Activated naive CD4-positive, alpha-beta T cell treated with anti-CD3 and anti-CD28 coated beads, Interleukin-2, amount 50 U/mL, for 72 hours (primary cell): ENCODE measurements around the gene ZNF644. TPM values are rescaled to one million over a fixed set of nuclear protein-coding genes. Genes with fewer than 3 reads are reported as not detected.
"Not testable (repeated sequence)": the region's sequence is repeated elsewhere in the genome, so short reads cannot be mapped to it uniquely, and the experiment has no call there.

Experiments used
- ATAC-seq, 2 donors: fragments of 150-1000 bp; cut with Tn5 transposase; 2 replicates each; pipeline ENCODE4 v1.10.0; 2021; ENCODE audit warnings: mild to moderate bottlenecking in 2 of 2, moderate library complexity in 2 of 2
- DNase-seq, 2 donors: peaks; one replicate each; pipeline ENCODE4 v3.0.0; 2021 to 2022; ENCODE audit warnings: low spot score in 2 of 2
- H3K27ac Mint-ChIP-seq, 2 donors: one replicate each; pipeline ENCODE4 v1.8.0; 2022; ENCODE audit warnings: mild to moderate bottlenecking in 2 of 2, mixed read lengths in 2 of 2
- H3K36me3 Mint-ChIP-seq, 2 donors: one replicate each; pipeline ENCODE4 v1.8.0; 2022; ENCODE audit warnings: mixed read lengths in 2 of 2
- H3K9me3 Mint-ChIP-seq, 2 donors: one replicate each; pipeline ENCODE4 v1.8.0; 2022; ENCODE audit warnings: mixed read lengths in 2 of 2
- total RNA-seq, 2 donors: library from RNA; stranded (reverse); gene quantifications; one replicate each; pipeline ENCODE4 v1.2.3, GENCODE V29; 2022

The ZNF644 gene
- 10 to 100 TPM; 50.6 to 72.5 TPM for total RNA-seq

DNA sequence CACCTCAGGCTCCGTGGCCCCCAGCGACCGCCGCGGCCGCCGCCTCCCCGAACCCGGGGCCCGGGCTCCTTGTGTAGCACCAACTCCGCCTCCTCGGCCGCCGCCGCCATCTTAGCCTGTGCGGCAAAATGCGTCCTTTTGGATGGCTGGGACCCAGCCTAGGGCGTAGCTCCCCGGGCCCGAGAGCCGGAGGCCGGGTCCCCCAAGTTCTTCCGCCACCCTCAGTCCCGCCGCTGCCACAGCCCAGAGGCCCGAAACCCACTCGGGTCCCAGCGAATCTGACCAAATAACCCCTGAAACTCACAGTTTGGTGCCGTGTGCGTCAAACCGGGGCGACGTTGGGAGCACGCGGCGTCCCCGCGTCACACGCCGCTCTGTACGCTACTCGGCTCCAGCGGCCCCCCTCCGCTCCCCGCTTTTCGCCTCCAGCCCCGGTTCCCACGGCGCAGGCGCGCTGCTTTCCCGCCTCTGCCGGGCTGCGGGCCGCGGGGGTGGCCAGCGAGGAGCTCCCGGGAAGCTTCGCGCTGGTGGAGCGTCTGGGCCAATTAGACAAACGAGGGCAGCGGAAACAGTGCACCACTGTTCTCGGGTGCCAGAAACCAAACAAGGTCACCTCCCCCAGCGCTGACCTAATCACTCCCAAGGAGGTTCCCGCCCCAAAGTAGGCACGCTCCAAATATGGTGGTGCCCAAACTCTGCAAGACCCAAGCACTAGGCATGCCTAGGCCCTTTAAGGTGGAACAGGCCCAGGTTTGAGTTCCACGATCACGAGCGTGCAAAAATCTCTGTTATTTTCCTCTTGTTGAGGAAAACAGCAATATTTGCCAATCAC is at the start of gene ZNF644:
TSS of gene ZNF644 (minus strand) at position 350 of the 832 bp plus-strand sequence. CDS start 39,682 bp downstream, outside the sequence.
- peaks cover 4 to 7% of the 10 kb centered on the region in 2 donors for H3K9me3 Mint-ChIP-seq
- ATAC-seq (peak; percentile 88 to 90), DNase-seq (peak; percentile 90 to 95)
- peaks cover 9 to 26% of the 10 kb centered on the region in 2 donors for H3K36me3 Mint-ChIP-seq
- peak within 1 kb of the TSS; percentile 98 for H3K27ac Mint-ChIP-seq

DNA sequence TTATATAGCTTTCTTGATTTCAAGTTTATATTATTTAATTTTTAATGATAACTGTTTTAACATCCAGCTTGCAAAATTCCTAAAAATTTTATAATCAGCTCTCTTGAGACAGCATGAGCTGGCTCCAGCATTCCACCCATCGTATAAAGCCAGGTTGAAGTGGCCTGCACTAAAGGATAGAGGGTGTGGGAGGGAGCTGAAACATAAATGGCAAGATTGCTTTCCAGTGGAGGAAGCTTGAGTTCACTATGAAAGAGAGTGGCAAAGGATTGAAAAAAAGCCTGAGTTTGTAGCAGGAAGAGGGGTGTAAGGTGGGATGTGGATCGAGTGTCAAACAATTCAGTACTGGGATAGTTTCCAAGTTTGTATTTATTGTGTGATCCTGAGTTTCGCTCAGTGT is 48.5 kb upstream of the ZNF644 start:
- no peak overlapping the region for H3K27ac Mint-ChIP-seq
- no peak for DNase-seq
- no peak for ATAC-seq
- H3K9me3 Mint-ChIP-seq: no peaks in the 10 kb centered on the region
- H3K36me3 Mint-ChIP-seq: no peaks in the 10 kb centered on the region

DNA sequence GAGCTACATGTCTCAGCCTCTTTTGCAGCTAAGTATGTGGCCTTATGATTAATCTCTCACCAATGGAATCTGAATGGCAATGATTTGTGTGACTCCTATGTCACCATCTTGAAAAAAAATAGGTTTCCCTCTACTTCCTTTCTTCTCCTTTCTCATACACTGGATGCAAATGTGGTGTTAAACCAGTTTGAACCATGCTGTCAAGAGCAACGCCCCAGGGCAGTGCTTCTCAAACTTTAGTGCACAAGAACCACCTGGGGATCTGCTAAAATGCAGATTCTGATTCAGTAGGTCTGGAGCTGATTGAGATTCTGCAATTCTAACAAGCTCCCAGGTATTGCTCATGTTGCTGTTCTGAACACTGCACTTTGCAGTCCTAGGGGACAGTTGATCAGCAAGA is 44.7 kb upstream of the ZNF644 start:
- peaks cover 4 to 10% of the 10 kb centered on the region in 2 donors for H3K9me3 Mint-ChIP-seq
- ATAC-seq: no peak
- H3K27ac Mint-ChIP-seq: no peak overlapping the region

DNA sequence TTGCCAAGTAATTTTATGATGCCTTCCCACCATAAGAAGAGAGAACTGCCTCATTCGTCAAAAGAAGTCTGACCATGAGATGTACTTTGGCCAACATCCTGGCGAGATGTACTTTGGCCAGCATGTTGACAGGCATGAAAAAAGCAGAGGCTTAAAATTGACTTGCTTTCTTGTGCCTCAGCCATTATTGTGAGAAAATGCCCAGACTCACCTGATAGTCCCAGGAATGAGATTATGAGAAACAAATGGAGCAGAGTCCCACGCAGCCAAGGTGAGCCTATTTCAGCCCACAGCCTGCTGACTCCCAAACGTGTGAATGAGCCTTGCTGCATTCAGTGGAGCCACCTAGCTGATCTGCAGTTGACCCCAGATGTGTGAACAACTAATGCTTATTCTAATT is 43.5 kb upstream of the ZNF644 start:
- H3K27ac Mint-ChIP-seq: no peak overlapping the region
- DNase-seq (no peak), ATAC-seq (no peak)
- peaks cover 9 to 12% of the 10 kb centered on the region in 2 donors for H3K36me3 Mint-ChIP-seq
- peaks cover 9 to 16% of the 10 kb centered on the region in 2 donors for H3K9me3 Mint-ChIP-seq

More for the DNA sequence above, 44.7 kb upstream of the ZNF644 start:
- peaks cover 9 to 12% of the 10 kb centered on the region in 2 donors for H3K36me3 Mint-ChIP-seq
- no peak for DNase-seq

DNA sequence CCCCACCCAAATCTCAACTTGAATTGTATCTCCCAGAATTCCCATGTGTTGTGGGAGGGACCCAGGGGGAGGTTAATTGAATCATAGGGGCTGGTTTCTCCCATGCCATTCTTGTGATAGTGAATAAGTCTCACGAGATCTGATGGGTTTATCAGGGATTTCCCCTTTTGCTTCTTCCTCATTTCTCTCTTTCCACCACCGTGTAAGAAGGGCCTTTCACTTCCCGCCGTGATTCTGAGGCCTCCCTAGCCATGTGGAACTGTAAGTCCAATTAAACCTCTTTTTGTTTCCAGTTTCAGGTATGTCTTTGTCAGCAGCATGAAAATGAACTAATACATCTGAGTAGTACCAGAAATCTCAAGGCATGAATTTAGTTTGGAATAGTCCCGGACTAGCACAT is 41.6 kb upstream of the ZNF644 start:
- H3K27ac Mint-ChIP-seq, ATAC-seq, DNase-seq: not testable (repeated sequence)
- Mint-ChIP-seq H3K9me3 (peaks cover 9 to 16% of the 10 kb centered on the region in 2 donors), H3K36me3 (peaks cover 9 to 12% of the 10 kb centered on the region in 2 donors)

DNA sequence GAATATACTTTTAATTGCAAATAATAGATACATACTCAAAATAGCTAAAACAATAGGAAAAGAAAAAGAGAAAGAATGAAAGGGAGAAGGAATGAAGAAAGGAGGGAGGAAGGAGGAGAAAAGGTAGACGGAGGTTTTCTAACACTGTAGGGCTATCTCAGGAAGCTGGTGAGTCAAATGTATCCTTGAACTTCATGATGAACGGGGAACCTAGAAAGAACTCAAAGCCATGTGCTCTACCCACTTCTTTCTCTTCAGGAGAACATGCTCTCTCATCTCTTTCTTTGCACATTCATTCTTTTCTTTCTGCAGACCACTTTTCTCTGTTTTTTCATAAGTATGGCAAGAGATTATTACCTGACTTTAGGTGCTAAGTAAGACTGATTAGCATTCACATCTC is 37.3 kb upstream of the ZNF644 start:
- peaks cover 9 to 14% of the 10 kb centered on the region in 2 donors for H3K9me3 Mint-ChIP-seq

DNA sequence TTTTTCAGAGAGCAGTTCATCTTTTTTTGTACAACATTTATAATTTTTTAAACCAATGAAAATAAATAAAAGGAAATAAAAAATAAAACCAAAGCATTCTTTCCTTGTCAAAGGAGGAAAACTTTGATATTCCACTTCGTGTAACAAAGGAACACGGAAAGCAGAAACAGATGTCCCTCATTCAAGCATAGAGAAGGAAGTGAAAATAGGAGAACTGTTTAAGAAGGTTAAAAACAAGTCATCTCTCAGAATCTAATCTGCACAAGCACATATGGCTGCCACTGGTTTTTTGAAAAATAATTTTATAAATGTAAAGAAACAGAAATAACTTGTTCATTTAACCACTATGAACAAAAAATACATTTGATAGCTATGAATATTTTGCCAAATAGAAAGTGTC is 35.9 kb upstream of the ZNF644 start:
- DNase-seq (no peak), ATAC-seq (no peak)
- Mint-ChIP-seq H3K9me3 (peaks cover 5 to 6% of the 10 kb centered on the region in 2 donors), H3K27ac (no peak overlapping the region), H3K36me3 (no peaks in the 10 kb centered on the region)

More for the DNA sequence above, 37.3 kb upstream of the ZNF644 start:
- no peak for ATAC-seq
- H3K36me3 Mint-ChIP-seq: peaks cover 8 to 9% of the 10 kb centered on the region in 2 donors
- DNase-seq: no peak
- no peak overlapping the region for H3K27ac Mint-ChIP-seq

DNA sequence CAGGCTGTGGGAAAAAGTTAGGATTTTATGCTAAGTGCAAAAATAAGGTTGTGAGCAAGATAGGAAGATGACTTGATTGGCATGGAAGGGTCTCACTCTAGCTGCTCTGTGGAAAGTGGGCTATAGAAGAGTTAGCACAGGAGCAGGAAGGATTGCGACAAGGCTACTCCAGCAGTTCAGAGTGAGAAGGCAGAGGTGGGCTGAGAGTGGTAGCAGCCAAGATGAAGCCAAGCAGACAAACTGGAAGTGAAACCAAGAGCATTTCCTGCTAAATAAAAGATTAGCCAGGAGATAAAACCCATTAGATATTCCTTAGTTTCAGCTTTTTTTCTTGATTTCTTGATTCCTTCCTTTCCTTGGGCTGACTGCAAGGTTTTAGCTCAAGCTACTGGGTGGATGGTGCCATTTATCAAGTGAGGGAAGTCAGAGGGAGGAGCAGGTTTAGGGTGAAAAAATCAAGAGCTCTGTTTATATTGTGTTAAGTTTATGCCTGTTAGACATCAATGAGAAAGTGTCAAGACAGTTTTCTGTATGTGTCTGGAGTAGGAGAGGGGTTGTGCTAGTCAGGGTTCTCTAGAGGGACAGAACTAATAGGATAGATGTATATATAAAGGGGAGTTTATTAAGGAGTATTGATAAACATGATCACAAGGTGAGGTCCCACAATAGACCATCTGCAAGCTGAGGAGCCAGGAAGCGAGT is 33.1 kb upstream of the ZNF644 start:
- Mint-ChIP-seq H3K36me3 (no peaks in the 10 kb centered on the region), H3K9me3 (no peaks in the 10 kb centered on the region), H3K27ac (no peak overlapping the region)
- DNase-seq (no peak), ATAC-seq (no peak)

DNA sequence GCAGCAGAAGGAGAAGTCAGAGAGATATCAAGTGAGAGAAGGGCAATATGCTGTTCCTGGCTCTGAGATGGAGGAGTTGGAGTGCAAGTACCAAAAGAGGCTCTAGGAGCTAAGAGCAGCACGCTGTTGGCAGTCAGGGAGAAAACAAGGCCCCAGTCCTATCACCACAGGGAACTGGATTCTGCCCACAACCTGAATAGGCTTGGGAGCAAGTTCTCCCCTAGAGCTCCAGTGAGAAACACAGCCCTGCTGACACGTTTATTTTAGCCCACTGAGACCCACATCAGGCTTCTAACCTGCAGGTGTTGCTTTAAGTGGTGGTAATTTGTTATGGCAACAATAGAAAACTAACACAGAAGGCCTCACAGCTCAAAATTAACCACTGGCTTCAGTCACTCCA is 31.8 kb upstream of the ZNF644 start:
- no peak for DNase-seq
- H3K9me3 Mint-ChIP-seq: no peaks in the 10 kb centered on the region
- no peaks in the 10 kb centered on the region for H3K36me3 Mint-ChIP-seq
- no peak for ATAC-seq
- H3K27ac Mint-ChIP-seq: no peak overlapping the region

DNA sequence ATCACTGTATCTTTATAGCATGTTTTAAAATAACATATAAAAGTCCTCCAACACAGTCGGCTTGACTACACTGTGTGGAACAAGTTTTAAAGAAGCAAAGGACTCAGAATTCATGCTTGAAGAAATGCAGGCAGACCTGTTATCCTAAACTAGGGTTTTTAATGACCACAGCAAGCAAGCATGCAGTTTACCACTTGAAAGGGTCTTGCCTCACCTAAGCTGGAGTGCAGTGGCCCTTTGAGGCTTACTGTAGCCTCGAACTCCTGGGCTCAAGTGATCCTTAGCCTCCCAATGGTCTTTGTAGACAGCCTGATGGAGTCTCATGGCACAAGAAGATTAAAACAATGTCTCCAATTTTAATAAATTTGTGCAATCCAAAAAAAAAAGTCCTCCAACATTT is 27.7 kb upstream of the ZNF644 start:
- DNase-seq, H3K27ac Mint-ChIP-seq, H3K9me3 Mint-ChIP-seq, ATAC-seq, H3K36me3 Mint-ChIP-seq: not testable (repeated sequence)

DNA sequence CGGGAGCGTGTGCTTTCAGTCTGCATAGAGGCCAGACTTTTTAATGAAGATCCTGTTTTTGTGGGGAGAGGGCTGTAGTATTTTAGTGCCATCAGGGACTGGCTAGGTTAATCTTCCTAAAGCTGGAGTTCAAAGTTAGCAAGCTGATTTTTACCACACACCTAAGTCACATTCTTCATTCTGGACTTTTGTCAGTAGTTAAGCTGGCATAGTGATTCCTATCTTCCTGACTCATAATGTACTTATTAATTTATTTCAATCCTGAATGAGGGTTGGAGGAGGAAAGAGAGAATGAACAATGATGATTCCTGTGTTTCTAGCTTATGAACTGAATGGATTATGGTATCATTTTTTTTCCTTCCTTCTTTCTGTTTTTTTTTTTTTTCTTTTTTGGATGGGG is 24.9 kb upstream of the ZNF644 start:
- Mint-ChIP-seq H3K27ac (no peak overlapping the region), H3K9me3 (no peaks in the 10 kb centered on the region), H3K36me3 (no peaks in the 10 kb centered on the region)
- no peak for ATAC-seq
- DNase-seq: no peak

DNA sequence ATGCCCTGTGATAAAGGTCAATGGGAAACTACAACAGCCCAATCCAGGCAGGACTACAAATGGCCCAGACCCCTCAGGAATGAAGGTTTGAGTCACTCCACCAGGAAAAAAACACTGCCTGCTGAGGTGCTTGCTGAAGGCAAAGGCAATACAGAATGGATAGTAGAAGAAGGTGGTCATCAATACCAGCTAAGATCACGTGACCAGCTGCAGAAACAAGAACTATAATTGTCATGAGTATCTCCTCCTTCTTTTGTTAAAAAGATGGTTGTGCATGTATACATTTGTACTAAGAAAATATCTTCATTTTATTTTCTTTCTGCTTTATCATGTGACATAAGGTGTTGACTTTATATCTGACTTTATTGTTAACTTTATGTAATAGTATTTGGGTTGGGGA is 23.4 kb upstream of the ZNF644 start:
- no peak for ATAC-seq
- H3K27ac Mint-ChIP-seq: no peak overlapping the region

DNA sequence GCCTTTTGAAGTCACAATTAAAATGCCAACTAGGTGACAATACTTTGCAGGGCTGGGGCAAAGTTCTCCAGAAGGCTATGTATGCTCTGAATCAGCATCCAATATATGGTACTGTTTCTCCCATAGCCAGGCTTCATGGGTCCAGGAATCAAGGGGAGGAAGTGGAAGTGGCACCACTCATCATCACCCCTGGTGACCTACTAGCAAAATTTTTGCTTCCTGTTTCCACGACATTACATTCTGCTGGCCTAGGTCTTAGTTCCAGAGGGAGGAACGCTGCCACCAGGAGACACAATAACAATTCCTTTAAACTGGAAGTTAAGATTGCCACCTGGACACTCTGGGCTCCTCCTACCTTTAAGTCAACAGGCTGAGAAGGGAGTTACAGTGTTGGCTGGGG is 22.9 kb upstream of the ZNF644 start:
- H3K9me3 Mint-ChIP-seq, DNase-seq, H3K27ac Mint-ChIP-seq, ATAC-seq, H3K36me3 Mint-ChIP-seq: not testable (repeated sequence)

More for the DNA sequence above, 23.4 kb upstream of the ZNF644 start:
- DNase-seq: no peak
- Mint-ChIP-seq H3K36me3 (no peaks in the 10 kb centered on the region), H3K9me3 (peaks cover 0 to 9% of the 10 kb centered on the region in 2 donors)

DNA sequence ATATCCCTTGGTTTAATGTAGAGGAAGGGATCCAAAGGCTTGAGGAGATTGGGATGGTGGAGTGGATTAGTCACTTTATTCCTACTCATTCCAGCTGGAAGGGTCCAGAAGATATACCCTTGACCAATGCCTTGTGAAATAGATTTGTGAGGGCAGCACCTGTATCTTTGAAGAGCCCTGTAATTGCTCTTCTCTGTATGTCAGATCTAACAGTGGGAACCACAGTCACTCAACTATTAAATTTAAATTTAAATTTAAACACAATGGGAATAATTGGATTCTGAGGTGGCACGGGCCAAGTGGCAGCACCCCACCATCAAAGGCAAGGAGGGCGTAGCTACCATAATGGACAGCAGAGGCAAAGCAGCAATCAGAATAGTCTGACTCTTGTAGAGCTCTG is 20.5 kb upstream of the ZNF644 start:
- ATAC-seq, H3K36me3 Mint-ChIP-seq, H3K27ac Mint-ChIP-seq, DNase-seq, H3K9me3 Mint-ChIP-seq: not testable (repeated sequence)

DNA sequence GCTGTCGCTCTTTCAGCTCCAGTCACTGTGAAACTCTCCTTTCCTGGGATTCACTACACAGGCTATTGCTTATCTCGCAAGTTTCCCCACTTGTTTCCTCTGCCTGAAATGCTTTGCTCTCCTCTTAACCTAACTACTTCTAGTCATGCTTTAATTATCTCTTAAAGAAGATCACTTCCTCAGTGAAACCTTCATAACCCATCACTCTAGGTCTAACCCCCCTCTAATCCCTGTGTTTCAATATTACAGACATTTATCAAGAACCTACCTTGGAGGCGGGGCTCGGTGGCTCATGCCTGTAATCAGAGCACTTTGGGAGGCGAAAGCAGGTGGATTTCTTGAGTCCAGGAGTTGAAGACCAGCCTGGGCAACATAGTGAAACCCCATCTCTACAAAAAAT is 16.7 kb upstream of the ZNF644 start:
- no peaks in the 10 kb centered on the region for H3K36me3 Mint-ChIP-seq
- DNase-seq: no peak
- no peak overlapping the region for H3K27ac Mint-ChIP-seq
- H3K9me3 Mint-ChIP-seq: peaks cover 0 to 9% of the 10 kb centered on the region in 2 donors
- no peak for ATAC-seq

DNA sequence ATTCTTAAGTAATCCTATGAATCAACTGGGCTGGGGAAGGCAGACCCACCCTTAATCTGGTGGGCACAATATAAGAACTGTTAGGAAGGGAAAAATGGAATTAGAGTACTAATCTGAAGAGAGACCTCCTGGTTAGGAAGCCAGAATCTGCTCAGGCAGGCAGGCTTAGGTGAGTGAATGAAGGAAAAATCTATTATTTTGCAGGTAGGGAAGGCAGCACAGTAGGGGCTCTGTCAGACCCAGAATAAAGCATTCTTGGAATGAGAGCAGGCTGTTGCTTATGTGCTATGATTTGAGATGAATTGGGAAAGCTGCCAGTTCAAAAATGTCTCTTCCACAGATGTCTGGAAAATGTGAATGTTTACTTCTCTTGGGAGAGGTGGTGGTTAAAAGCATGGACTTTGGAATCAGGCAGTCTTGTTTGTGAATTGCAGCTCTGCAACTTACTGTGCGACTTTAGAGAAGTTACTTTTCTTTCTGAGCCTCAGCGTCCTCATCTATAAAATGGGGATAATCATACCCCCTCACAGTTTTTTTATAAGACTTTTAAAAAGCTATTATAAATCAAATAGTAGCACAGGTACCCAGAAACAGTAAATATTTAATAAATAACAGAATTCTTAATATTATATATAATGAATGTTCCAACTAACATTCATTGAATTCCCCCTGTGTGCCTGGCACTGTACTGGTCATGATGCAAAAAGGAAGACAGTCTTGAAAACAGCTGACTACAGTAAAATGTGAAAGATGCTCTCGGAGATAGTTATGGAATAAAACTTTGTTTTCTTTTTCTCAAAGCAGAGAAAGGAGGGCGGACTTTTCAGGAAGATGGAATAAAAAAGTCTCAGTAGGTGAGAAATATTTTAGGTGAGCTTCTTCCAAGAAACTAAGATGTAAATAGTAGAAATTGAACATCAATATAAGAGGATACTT is 15.3 kb upstream of the ZNF644 start:
- DNase-seq (no peak), ATAC-seq (no peak)
- Mint-ChIP-seq H3K9me3 (peaks cover 0 to 9% of the 10 kb centered on the region in 2 donors), H3K27ac (no peak overlapping the region), H3K36me3 (no peaks in the 10 kb centered on the region)
